Measurements from ENCODE around the gene KRT14.
"Not testable (repeated sequence)": the region's sequence is repeated elsewhere in the genome, so short reads cannot be mapped to it uniquely, and the experiment has no call there.

KRT14 gene

GRCh38 chr17:41621916-41622315 lies 35.2 kb upstream of the KRT14 start:
- Histone ChIP-seq H3K4me1 (ENCODE audit: control extremely low read depth in 1 of 4, control insufficient read depth in 4 of 4, insufficient read depth in 4 of 4, low read length in 3 of 4) (no peaks in the 10 kb centered on the region), H3K4me3 (ENCODE audit: control insufficient read depth in 1 of 7, extremely low read depth in 1 of 7, insufficient read depth in 4 of 7, low read depth in 2 of 7, low read length in 6 of 7) (no peak overlapping the region)

GRCh38 chr17:41621435-41621817 lies 34.7 kb upstream of the KRT14 start:
- 97% methylated on average over 7 of the region's 11 CpGs for WGBS (ENCODE audit: insufficient coverage)
- H3K9me3 ChIP-seq (ENCODE audit: control extremely low read depth in 1 of 5, control insufficient read depth in 4 of 5, insufficient read depth in 2 of 5, low read depth in 1 of 5, low read length in 4 of 5); H3K27ac ChIP-seq (ENCODE audit: insufficient read depth in 1 of 2, low read depth in 1 of 2, low read length in 2 of 2, poor library complexity in 1 of 2, severe bottlenecking in 2 of 2); POLR2A ChIA-PET; H3K36me3 ChIP-seq (ENCODE audit: control insufficient read depth in 4 of 4, insufficient read depth in 4 of 4, low read length in 3 of 4); DNase-seq; H3K4me3 ChIP-seq (ENCODE audit: control insufficient read depth in 1 of 7, extremely low read depth in 1 of 7, insufficient read depth in 4 of 7, low read depth in 2 of 7, low read length in 6 of 7); H3K4me1 ChIP-seq (ENCODE audit: control extremely low read depth in 1 of 4, control insufficient read depth in 4 of 4, insufficient read depth in 4 of 4, low read length in 3 of 4); H3K27me3 ChIP-seq (replicated peaks in 2 of 5; ENCODE audit: control insufficient read depth in 4 of 5, insufficient read depth in 5 of 5, low read length in 4 of 5): not testable (repeated sequence)
- CTCF ChIA-PET, result interaction anchor here (1.5 to 1.6 kb wide), 2 partner anchors 19 to 73 kb away, joined by 3 to 6 read pairs; no protein-coding TSS in a partner anchor

More at GRCh38 chr17:41621916-41622315, 35.2 kb upstream of the KRT14 start:
- Histone ChIP-seq H3K9me3 (ENCODE audit: control extremely low read depth in 1 of 5, control insufficient read depth in 4 of 5, insufficient read depth in 2 of 5, low read depth in 1 of 5, low read length in 4 of 5) (no peaks in the 10 kb centered on the region), H3K27me3 (replicated peaks in 2 of 5; ENCODE audit: control insufficient read depth in 4 of 5, insufficient read depth in 5 of 5, low read length in 4 of 5) (peaks cover 0 to 2% (median 0%) of the 10 kb centered on the region in 5 experiments), H3K27ac (ENCODE audit: insufficient read depth in 1 of 2, low read depth in 1 of 2, low read length in 2 of 2, poor library complexity in 1 of 2, severe bottlenecking in 2 of 2) (no peak overlapping the region), H3K36me3 (ENCODE audit: control insufficient read depth in 4 of 4, insufficient read depth in 4 of 4, low read length in 3 of 4) (no peaks in the 10 kb centered on the region)
- ChIA-PET POLR2A (no interaction called here), CTCF (interaction anchor here (1.5 to 1.6 kb wide), 2 partner anchors 19 to 73 kb away, joined by 3 to 6 read pairs; no protein-coding TSS in a partner anchor)
- DNase-seq, result no peak
- WGBS (ENCODE audit: insufficient coverage), result no CpG with 5 or more reads among the region's 2 CpGs

DNA sequence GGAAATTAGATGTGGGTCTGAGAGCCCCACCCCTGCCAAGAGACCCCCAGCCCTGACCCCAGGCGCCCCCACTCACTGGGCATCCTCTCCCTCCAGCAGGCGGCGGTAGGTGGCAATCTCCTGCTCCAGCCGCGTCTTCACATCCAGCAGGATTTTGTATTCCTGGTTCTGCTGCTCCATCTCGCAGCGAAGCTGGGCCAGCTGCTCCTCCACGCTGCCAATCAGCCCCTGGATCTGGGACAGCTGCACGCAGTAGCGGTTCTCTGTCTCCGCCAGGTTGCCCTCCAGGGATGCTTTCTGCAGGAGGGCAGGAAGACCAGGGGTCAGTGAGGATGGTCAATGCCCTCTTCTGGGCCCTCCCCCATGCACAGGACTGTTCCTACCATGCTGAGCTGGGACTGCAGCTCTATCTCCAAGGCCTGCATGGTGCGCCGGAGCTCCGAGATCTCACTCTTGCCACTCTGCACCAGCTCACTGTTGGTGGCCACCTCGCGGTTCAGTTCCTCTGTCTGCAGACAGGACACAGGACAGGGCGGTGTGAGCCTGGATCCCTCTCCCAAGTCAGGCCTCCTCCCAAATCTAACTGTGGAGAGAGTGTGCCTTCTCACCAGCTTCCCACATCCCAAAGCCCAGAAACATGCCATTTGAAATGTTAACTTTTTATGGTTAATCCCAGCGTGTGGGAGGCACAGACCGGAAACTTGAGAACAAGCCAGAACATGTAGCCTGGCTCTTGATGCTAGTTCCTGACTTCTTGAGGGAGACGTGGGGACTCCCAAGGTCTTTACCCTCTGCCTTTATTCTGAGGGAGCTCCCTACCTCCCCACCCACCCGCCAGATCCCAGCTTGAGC lies 34.1 kb upstream of the KRT14 start:
- POLR2A ChIA-PET, result no interaction called here
- CTCF ChIA-PET, result interaction anchor here (0.5 to 1.6 kb wide), 3 partner anchors 18 to 72 kb away, joined by 3 to 6 read pairs (median 4); no protein-coding TSS in a partner anchor
- H3K4me3 ChIP-seq (ENCODE audit: control insufficient read depth in 1 of 7, extremely low read depth in 1 of 7, insufficient read depth in 4 of 7, low read depth in 2 of 7, low read length in 6 of 7), result no peak overlapping the region
- H3K27me3 ChIP-seq (replicated peaks in 2 of 5; ENCODE audit: control insufficient read depth in 4 of 5, insufficient read depth in 5 of 5, low read length in 4 of 5), result peaks cover 0 to 2% (median 0%) of the 10 kb centered on the region in 5 experiments
- no peaks in the 10 kb centered on the region for H3K9me3 ChIP-seq (ENCODE audit: control extremely low read depth in 1 of 5, control insufficient read depth in 4 of 5, insufficient read depth in 2 of 5, low read depth in 1 of 5, low read length in 4 of 5)
- DNase-seq, result no peak
- WGBS (ENCODE audit: insufficient coverage), result 92% methylated on average over 19 of the region's 21 CpGs
- no peaks in the 10 kb centered on the region for H3K4me1 ChIP-seq (ENCODE audit: control extremely low read depth in 1 of 4, control insufficient read depth in 4 of 4, insufficient read depth in 4 of 4, low read length in 3 of 4)
- H3K36me3 ChIP-seq (ENCODE audit: control insufficient read depth in 4 of 4, insufficient read depth in 4 of 4, low read length in 3 of 4), result no peaks in the 10 kb centered on the region
- no peak overlapping the region for H3K27ac ChIP-seq (ENCODE audit: insufficient read depth in 1 of 2, low read depth in 1 of 2, low read length in 2 of 2, poor library complexity in 1 of 2, severe bottlenecking in 2 of 2)

DNA sequence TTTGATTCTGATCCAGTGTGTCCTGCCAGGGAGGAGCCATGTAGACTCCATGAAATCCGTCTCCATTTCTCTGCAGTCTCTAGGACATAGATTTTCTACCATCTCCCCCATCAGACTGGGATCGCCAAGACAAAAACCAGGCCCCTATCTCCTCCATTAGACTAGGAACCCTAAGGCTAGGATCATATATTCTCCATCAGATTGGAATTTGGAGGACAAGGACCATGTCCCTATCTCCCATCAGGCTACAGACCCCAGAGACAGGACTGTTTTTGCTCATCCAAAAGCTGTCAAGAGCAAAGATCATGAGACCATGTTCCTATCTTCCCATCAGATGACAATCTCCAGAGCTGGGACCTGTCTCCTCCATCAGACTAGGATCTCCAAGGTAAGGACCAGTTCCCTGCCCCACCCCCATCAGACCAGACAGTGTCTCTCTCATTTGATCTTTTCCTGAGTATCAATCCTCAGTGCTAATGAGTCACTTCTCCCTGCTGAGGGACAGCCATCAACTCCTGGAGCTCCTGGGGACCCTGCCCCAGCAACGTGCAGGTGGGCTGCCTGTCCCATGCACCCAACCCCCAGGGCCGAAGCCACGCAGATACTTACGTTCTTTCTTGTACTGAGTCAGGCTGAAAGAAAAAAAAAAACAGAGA lies 33.4 kb upstream of the KRT14 start:
- H3K27me3 ChIP-seq (replicated peaks in 2 of 5; ENCODE audit: control insufficient read depth in 4 of 5, insufficient read depth in 5 of 5, low read length in 4 of 5); H3K4me3 ChIP-seq (ENCODE audit: control insufficient read depth in 1 of 7, extremely low read depth in 1 of 7, insufficient read depth in 4 of 7, low read depth in 2 of 7, low read length in 6 of 7); POLR2A ChIA-PET; DNase-seq; H3K27ac ChIP-seq (ENCODE audit: insufficient read depth in 1 of 2, low read depth in 1 of 2, low read length in 2 of 2, poor library complexity in 1 of 2, severe bottlenecking in 2 of 2); H3K4me1 ChIP-seq (ENCODE audit: control extremely low read depth in 1 of 4, control insufficient read depth in 4 of 4, insufficient read depth in 4 of 4, low read length in 3 of 4); H3K36me3 ChIP-seq (ENCODE audit: control insufficient read depth in 4 of 4, insufficient read depth in 4 of 4, low read length in 3 of 4); H3K9me3 ChIP-seq (ENCODE audit: control extremely low read depth in 1 of 5, control insufficient read depth in 4 of 5, insufficient read depth in 2 of 5, low read depth in 1 of 5, low read length in 4 of 5): not testable (repeated sequence)
- 91% methylated on average over 6 of the region's 6 CpGs for WGBS (ENCODE audit: insufficient coverage)
- CTCF ChIA-PET, result interaction anchor here (0.5 to 1.6 kb wide), 2 partner anchors 30 to 71 kb away, joined by 4 to 6 read pairs; no protein-coding TSS in a partner anchor

DNA sequence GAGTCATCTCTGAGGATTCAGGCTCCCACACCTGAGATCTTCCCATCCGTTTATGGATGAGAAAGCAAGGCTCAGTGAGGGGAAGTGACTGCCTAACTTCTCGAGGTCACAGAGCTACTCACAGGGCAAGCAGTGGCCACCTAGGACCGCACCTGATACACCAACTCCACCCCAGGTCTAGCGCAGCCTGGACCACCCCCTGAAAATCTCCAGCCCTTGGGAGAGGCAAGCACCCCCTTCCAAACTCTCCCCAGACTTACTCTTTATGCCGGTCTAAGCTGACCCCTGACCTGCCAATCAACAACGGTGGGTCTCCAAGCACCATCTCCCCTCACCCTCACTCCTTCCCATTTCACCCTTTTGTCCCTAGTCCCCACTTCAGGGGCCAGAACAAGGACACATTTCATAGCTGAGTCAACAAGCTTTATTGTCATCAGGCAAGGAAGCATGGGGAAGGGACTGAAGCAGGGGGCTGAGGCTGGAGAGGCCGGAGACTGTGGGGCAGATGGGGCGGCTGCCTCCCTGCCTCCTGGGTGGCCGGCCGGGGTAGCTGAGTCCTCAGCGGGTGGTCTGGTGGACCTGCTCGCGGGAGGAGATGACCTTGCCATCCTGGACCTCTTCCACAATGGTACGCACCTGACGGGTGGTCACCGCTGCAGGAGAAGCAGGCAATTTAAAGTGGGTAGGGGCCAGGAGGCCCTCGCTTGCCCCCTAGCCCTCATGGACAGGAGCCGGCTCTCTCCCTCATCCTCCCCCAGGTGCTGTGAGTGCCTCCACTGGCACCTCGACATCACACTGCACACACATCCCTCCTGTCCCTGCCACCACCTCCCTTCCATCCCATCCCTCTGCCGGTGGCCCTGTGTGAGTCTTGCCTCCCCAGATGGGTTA lies 32.6 kb upstream of the KRT14 start:
- no peaks in the 10 kb centered on the region for H3K4me1 ChIP-seq (ENCODE audit: control extremely low read depth in 1 of 4, control insufficient read depth in 4 of 4, insufficient read depth in 4 of 4, low read length in 3 of 4)
- DNase-seq, result no peak
- H3K27ac ChIP-seq (ENCODE audit: insufficient read depth in 1 of 2, low read depth in 1 of 2, low read length in 2 of 2, poor library complexity in 1 of 2, severe bottlenecking in 2 of 2), result no peak overlapping the region
- 91% methylated on average over 9 of the region's 20 CpGs for WGBS (ENCODE audit: insufficient coverage)
- no peak overlapping the region for H3K4me3 ChIP-seq (ENCODE audit: control insufficient read depth in 1 of 7, extremely low read depth in 1 of 7, insufficient read depth in 4 of 7, low read depth in 2 of 7, low read length in 6 of 7)
- H3K9me3 ChIP-seq (ENCODE audit: control extremely low read depth in 1 of 5, control insufficient read depth in 4 of 5, insufficient read depth in 2 of 5, low read depth in 1 of 5, low read length in 4 of 5), result no peaks in the 10 kb centered on the region
- ChIA-PET CTCF (interaction anchor here (0.9 kb wide), 1 partner anchor 124 kb away, joined by 3 read pairs; no protein-coding TSS in a partner anchor), POLR2A (no interaction called here)
- no peaks in the 10 kb centered on the region for H3K36me3 ChIP-seq (ENCODE audit: control insufficient read depth in 4 of 4, insufficient read depth in 4 of 4, low read length in 3 of 4)
- H3K27me3 ChIP-seq (replicated peaks in 2 of 5; ENCODE audit: control insufficient read depth in 4 of 5, insufficient read depth in 5 of 5, low read length in 4 of 5), result peaks cover 0 to 3% (median 0%) of the 10 kb centered on the region in 5 experiments

GRCh38 chr17:41618341-41619035 lies 31.8 kb upstream of the KRT14 start:
- H3K36me3 ChIP-seq (ENCODE audit: control insufficient read depth in 4 of 4, insufficient read depth in 4 of 4, low read length in 3 of 4), result no peaks in the 10 kb centered on the region
- DNase-seq, result no peak
- no peaks in the 10 kb centered on the region for H3K9me3 ChIP-seq (ENCODE audit: control extremely low read depth in 1 of 5, control insufficient read depth in 4 of 5, insufficient read depth in 2 of 5, low read depth in 1 of 5, low read length in 4 of 5)
- peaks cover 0 to 3% (median 0%) of the 10 kb centered on the region in 5 experiments for H3K27me3 ChIP-seq (replicated peaks in 2 of 5; ENCODE audit: control insufficient read depth in 4 of 5, insufficient read depth in 5 of 5, low read length in 4 of 5)
- WGBS (ENCODE audit: insufficient coverage), result 94% methylated on average over 6 of the region's 13 CpGs
- H3K4me3 ChIP-seq (ENCODE audit: control insufficient read depth in 1 of 7, extremely low read depth in 1 of 7, insufficient read depth in 4 of 7, low read depth in 2 of 7, low read length in 6 of 7), result no peak overlapping the region
- ChIA-PET CTCF (interaction anchor here (0.9 kb wide), 1 partner anchor 123 kb away, joined by 3 read pairs; no protein-coding TSS in a partner anchor), POLR2A (no interaction called here)
- no peak overlapping the region for H3K27ac ChIP-seq (ENCODE audit: insufficient read depth in 1 of 2, low read depth in 1 of 2, low read length in 2 of 2, poor library complexity in 1 of 2, severe bottlenecking in 2 of 2)
- no peaks in the 10 kb centered on the region for H3K4me1 ChIP-seq (ENCODE audit: control extremely low read depth in 1 of 4, control insufficient read depth in 4 of 4, insufficient read depth in 4 of 4, low read length in 3 of 4)
